ENCODE data around the gene SPIRE1.

DNA sequence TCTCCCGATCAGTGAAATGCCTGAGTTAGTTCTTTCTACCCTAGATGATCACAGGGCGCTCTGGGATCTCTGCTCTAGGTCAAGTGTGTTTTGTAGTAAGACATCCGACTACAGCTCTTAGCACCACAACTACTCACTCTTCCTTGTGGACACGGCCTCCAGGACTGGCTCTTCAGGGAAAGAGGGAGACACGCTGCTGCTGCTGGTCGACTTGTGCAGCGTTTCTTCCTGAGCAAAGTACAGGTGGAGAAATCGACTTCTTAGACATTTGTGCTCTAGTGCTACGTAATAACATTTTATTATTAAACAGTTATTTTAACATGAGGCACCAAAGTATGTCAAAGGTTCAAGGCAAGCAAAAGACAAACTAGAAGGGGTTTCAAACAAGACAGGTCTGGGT is 193.2 kb downstream of the SPIRE1 start:
- no peak for TF ChIP-seq CTCF (conservative IDR thresholded peaks at IDR 0.05; ENCODE audit: low read length)
- no peak for TF ChIP-seq EZH2phosphoT487 (IDR thresholded peaks at IDR 0.05; ENCODE audit: borderline replicate concordance, low read depth, low read length)
